Fibroblast of skin of abdomen (primary cell): ENCODE data around the gene CSNK1D.

Experiments used
- DNase-seq: peaks from one replicate; pipeline ENCODE4 v3.0.0-alpha.2; 2013

The CSNK1D gene

DNA sequence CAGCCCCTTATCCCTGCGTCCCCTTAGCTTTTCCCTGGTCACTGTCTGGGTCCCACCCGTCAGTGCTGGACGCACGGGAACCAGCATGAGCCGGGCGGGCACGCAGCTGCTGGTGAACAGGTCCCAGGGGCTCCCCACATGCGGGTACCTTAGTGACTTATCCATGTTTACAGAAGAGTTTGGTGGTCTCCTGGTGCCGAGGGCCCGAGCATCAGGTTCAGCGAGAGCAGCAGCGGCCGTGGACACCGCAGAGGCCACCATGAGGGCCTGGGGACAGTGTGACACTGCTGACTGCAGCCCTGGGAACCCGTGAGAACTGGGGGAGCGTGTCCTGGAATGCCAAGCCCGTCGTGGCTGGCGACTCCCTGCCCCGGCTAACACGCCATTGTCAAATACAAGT, 37.4 kb upstream of the CSNK1D start:
- DNase-seq: no peak

- no peak for DNase-seq
Observed at GRCh38 chr17:82309656-82310570, 36.4 kb upstream of the CSNK1D start.

- peak; percentile 13 for DNase-seq
Observed at GRCh38 chr17:82305727-82306300, 32.3 kb upstream of the CSNK1D start.

DNA sequence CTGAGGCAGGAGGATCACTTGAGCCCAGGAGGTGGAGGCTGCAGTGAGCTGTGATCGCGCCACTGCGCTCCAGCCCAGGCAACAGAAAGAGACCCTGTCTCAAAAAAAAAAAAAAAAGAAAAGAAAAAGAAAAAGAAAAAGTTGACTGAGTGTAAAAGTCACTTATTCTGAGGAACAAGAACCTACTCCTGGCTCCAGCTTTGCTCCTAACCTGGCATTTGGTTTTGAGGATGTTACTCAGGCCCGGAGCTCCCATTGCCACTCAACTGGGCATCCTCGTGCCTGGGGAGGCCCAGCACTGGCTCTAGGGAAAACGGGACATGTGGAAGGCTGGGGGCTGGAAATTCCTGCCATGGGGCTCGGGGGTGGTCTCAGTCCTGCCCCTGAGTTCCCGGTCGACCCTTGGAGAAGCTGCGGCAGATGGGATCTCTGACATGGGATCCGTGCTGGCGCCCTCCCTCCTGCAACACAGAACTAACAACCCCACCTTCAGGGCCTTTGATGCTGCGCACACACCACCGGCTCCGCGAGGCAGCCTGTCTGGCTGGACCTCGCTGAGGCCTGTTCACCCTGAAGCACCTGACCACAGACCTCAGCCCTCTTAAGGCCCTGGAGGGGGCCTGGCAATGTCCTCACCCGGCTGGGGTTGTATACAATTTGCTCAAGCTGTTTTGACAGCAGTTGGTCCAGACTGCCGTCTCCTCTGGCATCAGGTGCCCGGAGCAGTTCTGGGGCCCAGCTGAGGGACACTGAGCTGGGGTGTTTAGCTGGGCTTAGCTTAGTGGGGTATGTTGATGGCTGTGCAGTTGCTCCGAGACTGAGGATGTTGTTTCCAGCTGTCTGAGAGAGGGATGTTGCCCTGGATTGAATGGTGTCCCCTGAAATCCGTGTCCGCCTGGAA, 31.6 kb upstream of the CSNK1D start:
- no peak for DNase-seq

GRCh38 chr17:82303944-82304808, 30.7 kb upstream of the CSNK1D start:
- no peak for DNase-seq

GRCh38 chr17:82302991-82303943, 29.8 kb upstream of the CSNK1D start:
- no peak for DNase-seq

DNA sequence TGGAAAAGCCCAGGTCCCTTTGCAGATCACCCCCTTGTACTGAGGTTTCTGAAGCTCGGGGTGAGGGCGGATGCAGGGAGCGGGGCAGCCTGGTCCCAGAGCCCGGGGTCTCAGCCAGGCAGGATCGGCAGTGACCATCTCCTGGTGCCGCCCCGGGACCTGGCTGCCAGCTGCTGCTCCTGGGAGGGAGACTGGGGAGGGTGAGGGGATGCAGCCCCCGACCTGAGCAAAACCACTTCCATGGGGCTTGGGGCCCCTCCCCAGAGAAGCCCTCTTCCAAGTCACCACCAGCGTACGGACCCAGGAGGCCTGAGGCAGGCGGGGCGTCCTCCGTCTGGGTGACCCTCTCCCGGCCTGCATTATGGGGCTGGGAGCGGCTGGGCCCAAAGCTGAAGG, 29.1 kb upstream of the CSNK1D start:
- DNase-seq: no peak

- DNase-seq: no peak
Observed at GRCh38 chr17:82301916-82302567, 28.5 kb upstream of the CSNK1D start.

DNA sequence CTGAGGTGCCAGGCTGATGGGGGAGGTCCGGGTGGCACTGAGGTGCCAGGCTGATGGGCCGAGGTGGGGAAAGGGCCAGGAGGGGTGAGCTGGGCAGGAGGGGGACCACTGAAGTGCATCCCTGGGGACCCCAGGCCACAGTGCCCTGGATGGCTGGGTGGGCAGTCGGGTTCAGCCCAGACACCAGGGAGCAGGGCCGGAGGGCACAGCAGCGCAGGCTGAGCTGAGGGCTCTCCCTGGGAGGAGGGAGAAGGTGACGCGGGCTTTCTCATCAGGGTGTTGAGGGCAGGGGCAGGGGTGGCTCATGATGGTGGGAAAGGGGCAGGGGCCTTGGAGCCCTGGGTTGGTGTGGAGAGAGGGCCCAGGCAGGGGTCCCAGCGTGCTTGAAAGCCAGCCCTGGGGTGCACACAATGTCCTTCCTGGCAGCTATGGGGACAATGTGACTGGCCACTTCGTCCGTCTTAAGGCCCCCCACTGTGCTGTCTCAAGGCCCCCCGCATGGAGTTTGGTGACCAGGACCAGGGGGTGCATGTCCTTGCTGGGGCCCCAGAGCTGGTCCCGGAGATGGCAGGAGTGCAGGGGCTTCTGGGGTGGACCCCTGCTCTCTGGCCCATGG, 27.9 kb upstream of the CSNK1D start:
- no peak for DNase-seq

- DNase-seq: peak; percentile 52
Observed at GRCh38 chr17:82300707-82301270, 27.3 kb upstream of the CSNK1D start.

DNA sequence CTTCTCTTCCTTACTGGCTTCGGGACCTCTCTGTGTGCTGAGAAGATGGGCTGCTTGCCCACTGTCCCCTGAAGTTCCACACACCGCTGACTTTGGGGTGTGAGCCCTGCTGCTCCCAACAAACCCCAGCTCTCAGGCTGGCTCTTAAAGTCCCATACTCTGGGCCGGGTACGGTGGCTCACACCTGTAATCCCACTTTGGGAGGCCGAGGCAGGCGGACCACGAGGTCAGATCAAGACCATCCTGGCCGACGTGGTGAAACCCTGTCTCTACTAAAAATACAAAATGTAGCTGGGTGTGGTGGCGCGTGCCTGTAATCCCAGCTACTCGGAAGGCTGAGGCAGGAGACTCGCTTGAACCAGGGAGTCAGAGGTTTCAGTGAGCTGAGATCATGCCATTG, 26.7 kb upstream of the CSNK1D start:
- DNase-seq: no peak

DNA sequence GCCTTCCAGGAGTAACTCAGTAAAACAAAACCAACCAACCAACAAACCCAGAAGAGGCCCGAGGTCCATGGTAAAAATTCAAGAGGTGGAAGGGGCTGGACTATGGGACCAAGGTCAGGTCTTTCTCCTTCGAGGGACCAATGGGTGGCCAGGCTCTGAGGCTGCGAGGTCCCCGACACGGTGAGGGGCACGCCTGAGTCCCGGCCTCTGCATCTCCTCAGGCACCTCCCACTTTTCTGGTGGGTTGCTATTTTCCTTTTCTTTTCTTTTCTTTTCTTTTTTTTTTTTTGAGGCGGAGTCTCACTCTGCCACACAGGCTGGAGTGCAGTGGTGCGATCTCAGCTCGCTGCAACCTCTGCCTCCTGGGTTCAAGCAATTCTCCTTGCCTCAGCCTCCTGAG, 26.0 kb upstream of the CSNK1D start:
- DNase-seq: no peak

DNA sequence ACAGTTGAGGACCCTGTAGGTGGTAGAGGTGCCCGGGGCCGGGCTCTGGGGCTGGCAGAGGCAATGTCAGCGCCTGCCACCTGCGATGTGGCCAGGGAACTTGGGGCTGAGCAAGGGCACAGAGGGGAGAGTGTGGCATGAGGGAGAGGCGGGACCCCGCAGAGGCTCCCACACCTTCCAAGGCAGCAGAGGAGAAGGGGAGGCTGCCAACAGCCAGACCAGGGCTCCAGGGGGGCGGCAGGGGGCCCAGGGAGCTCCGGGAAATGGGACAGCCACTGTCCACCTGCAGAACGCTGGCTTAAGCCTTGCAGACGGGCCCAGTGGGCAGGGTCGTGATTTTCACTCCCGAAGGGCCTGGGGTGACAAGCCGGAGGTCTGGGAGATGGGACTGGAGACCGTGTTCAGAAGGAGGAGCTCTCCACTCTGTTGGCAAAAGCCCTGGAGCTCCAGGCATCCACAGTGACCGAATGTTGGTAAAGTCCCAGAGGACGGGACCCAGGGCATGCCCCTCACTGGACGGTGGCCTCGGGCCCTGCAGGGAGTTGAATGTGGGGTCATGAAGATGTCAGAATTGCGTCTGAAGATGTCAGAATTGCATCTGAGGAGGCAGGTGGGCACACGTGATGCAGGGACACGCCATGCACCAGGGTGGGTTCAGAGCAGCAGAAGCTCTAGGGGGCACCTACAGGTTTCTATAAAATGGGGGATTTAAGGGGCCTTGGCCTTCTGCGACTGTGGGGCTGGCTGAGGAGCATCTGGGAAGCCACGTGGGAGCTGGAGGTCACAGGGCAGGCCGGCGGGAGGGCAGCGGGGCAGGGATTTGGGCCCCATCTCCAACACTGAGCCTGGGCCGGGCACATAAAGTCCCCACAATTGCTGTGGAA, 25.3 kb upstream of the CSNK1D start:
- DNase-seq: no peak

DNA sequence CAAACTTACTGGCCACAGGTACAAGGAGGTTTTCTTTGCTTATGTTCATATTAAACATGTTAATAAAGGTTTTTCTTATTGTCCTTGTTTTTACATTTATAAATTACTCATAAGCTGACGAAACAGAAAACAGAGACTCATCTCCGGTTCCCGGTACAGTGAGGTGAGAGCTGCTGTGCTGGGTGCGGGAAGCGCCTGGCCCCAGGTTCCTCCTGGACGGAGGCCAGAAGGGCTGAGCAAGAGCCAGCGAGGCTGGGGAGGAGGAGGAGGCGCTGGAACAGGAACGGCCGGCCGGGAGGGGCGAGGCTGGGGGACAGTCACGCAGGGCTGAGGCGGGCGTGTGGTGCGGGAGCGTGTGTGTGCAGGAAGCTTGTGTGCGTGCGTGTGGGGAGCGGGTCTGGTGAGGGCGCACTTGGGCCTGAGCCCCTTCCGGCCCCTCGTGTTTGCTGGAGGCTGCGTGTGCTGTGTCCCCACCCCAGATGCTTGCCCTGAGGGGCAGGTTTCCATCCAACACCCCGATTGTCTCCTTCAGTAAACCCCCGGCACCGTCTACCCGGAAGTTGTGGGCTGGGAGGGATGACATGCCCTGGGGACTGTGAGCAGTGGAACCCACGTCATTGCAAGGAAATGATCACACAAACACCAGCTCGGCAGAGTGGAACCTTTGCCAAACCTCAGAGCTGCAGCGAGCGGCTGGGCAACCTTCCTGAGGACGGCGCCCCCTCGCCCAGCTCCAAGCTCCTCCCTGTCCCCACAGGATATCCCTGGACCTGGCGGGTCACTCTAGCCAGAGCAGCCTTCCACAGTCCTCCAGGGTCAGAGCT, 24.4 kb upstream of the CSNK1D start:
- DNase-seq: peak; percentile 87

- peak; percentile 28 for DNase-seq
Observed at GRCh38 chr17:82297280-82297713, 23.8 kb upstream of the CSNK1D start.

DNA sequence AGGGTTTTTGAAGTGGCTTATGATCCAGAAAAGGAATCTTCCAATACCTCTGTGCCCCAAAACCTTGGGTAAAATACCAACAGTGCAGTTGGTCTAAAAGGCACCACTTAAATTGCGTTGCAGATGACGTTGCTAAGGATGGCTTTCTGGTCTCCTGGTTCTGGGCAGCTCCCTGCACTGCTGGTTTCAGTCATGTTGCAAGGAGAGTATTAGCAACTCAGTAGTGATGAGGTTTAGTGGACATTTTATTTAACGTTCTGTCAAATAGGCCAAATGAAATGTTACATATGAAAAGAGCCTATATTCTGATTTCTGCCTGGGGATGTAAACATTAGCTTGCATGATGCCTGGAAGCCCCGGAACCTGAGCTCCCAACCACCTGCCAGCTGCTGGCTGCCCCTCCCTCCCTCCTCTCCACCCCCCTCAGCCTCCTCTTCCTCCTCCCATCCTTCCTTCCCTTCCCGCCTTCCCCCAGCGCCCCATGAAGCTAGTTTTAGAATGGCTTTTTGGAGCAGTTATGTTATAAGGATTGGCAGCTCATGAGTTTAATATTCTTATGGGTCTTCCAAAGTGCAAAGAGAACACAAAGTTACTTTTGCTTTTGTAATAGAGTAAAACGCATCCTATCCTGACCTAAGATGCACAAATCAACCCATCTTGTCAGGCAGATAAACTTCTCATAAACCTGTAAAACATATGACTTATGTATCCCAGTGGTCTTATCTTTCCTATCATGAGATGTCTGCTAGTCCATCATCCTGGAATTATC, 23.2 kb upstream of the CSNK1D start:
- DNase-seq: no peak

- DNase-seq: no peak
Observed at GRCh38 chr17:82295472-82295814, 21.9 kb upstream of the CSNK1D start.
